ENCODE data around the gene PLA2G4F. TPM values are rescaled to one million over a fixed set of nuclear protein-coding genes. Genes with fewer than 3 reads are reported as not detected.

The PLA2G4F gene
- total RNA-seq, 2 experiments from 2014 or later: not detected

DNA sequence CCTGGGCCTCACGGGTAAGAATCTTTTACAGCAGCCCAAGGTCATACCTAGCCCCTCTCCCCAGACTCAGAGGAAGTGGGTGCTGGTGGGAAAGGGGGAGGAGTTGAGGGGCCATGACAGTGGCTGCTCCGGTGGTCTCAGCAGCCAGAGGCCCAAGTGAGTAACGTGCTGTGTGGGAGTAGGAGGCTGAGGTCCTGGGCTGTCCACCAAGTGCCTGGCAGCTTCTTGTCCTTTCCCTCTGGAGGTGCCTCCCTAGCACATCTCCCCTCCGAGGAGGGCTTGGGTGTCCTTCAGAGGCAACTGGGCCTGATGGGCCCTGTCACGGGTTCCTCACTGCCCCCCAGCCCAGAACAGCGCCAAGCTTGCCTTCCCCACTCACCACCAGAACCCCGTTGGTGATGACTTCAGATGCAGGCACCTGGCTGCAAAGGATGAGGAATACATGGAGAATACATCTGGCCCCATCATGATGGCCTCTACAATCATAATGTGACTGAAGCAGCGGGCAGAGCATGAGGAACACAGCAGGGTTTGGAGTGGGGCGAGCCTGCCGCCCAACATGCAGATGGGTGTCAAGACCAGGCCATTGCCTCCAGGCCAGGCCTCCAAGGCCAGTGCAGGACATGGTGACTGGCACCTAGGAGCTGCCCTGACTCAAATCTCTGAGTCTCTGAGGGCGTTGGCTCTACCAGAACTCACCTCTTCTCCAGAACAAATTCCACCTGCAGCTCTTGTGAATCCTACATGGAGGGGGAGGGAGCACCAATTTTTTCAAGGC is 3.3 kb downstream of the PLA2G4F start:
- Mint-ChIP-seq H3K36me3 (ENCODE audit: low read depth) (no peaks in the 10 kb centered on the region), H3K4me3 (no peak overlapping the region), H3K27me3 (no peaks in the 10 kb centered on the region), H3K4me1 (ENCODE audit: low read depth) (no peaks in the 10 kb centered on the region), H3K27ac (no peak overlapping the region), H3K9me3 (no peaks in the 10 kb centered on the region)
- H3K27ac ChIP-seq (ENCODE audit: low read depth in 1 of 2, low read length in 2 of 2): no peak overlapping the region
- H3K4me3 ChIP-seq (ENCODE audit: low read length): no peak overlapping the region
- intact Hi-C loops (cut with DNase I, micrococcal nuclease): loop anchor here in 1 of 2 experiments (5.0 kb wide), 1 partner anchor 626 kb away; no protein-coding TSS in a partner anchor
- ATAC-seq (ENCODE audit: poor library complexity) (no peak), DNase-seq (no peak)
- H3K4me1 ChIP-seq (ENCODE audit: insufficient read depth, low read length): no peaks in the 10 kb centered on the region
- H3K27me3 ChIP-seq (ENCODE audit: control insufficient read depth in 1 of 2, insufficient read depth in 2 of 2, low read length in 2 of 2): no peaks in the 10 kb centered on the region
- H3K9me3 ChIP-seq (ENCODE audit: control insufficient read depth in 1 of 2, insufficient read depth in 1 of 2, low read length in 2 of 2): no peaks in the 10 kb centered on the region
- POLR2A ChIA-PET: no interaction called here
- CTCF ChIA-PET: no interaction called here
- no peaks in the 10 kb centered on the region for H3K36me3 ChIP-seq (ENCODE audit: insufficient read depth, low read length)
- TF ChIP-seq, protein P1, sequence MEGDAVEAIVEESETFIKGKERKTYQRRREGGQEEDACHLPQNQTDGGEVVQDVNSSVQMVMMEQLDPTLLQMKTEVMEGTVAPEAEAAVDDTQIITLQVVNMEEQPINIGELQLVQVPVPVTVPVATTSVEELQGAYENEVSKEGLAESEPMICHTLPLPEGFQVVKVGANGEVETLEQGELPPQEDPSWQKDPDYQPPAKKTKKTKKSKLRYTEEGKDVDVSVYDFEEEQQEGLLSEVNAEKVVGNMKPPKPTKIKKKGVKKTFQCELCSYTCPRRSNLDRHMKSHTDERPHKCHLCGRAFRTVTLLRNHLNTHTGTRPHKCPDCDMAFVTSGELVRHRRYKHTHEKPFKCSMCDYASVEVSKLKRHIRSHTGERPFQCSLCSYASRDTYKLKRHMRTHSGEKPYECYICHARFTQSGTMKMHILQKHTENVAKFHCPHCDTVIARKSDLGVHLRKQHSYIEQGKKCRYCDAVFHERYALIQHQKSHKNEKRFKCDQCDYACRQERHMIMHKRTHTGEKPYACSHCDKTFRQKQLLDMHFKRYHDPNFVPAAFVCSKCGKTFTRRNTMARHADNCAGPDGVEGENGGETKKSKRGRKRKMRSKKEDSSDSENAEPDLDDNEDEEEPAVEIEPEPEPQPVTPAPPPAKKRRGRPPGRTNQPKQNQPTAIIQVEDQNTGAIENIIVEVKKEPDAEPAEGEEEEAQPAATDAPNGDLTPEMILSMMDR (IDR thresholded peaks at IDR 0.05): no peak

DNA sequence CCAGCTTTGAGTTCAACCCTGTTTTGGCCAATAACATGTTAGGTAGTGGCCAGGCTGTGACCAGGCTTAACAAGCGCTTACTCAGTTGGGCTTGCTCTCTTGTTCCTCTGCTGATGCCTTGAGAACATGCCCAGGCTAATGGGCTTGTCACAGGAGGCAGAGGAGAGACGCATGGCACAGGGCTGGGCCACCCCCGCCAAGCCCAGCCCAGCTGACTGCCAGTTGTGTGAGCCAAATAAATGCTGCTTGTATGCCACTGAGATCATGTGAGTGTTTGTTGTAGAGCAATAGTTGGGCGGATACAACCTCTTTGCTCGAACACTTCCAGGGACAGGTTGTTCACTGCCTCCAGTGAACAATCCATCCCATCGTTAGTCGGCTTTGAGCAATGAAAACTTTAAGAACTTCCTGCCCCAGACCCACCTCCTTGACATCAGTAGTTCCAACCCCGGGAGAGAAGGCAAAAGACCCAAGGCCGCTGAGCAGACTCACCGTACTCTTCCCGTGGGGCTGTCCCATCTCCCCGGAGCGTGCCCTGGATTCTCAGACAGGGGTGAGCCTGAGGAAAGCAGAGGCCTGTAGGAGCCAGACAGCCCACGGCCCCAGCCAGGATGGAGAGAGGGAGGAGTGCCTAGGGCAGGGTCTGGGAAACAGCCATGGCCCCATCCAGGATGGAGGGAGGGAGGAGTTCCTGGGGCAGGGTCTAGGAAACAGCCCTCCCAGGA is 4.1 kb downstream of the PLA2G4F start:
- intact Hi-C loops (cut with DNase I, micrococcal nuclease): loop anchor here in 1 of 2 experiments (5.0 kb wide), 1 partner anchor 625 kb away; no protein-coding TSS in a partner anchor
- ATAC-seq (ENCODE audit: poor library complexity): no peak
- no peak overlapping the region for H3K27ac ChIP-seq (ENCODE audit: low read depth in 1 of 2, low read length in 2 of 2)

DNA sequence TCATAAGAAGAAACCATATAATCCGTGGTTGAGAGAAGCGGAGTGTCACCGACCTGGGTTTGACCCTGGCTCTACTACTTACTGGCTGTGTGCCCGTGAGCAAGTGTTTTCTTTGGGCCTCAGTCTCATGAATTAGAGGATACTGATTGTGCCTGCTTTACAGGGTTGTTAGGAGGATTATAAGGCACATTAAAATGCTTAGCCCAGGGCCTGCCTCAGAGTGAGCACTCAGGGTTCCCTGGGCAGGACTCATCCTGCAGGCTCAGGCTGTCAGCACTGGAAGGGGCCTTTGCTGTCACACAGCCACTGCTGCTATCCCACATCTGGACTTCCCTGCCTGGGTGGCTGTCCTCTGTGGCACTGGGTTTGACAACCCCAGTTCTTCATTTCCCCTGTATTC is 4.7 kb downstream of the PLA2G4F start:
- no peaks in the 10 kb centered on the region for H3K36me3 Mint-ChIP-seq (ENCODE audit: low read depth)
- no peaks in the 10 kb centered on the region for H3K27me3 ChIP-seq (ENCODE audit: control insufficient read depth in 1 of 2, insufficient read depth in 2 of 2, low read length in 2 of 2)
- no peaks in the 10 kb centered on the region for H3K4me1 Mint-ChIP-seq (ENCODE audit: low read depth)
- ATAC-seq (ENCODE audit: poor library complexity) (no peak), DNase-seq (no peak)
- H3K9me3 Mint-ChIP-seq: no peaks in the 10 kb centered on the region
- no peaks in the 10 kb centered on the region for H3K9me3 ChIP-seq (ENCODE audit: control insufficient read depth in 1 of 2, insufficient read depth in 1 of 2, low read length in 2 of 2)
- H3K27ac Mint-ChIP-seq: no peak overlapping the region
- H3K36me3 ChIP-seq (ENCODE audit: insufficient read depth, low read length): no peaks in the 10 kb centered on the region
- ChIA-PET POLR2A (no interaction called here), CTCF (no interaction called here)
- H3K27ac ChIP-seq (ENCODE audit: low read depth in 1 of 2, low read length in 2 of 2): no peak overlapping the region
- H3K4me1 ChIP-seq (ENCODE audit: insufficient read depth, low read length): no peaks in the 10 kb centered on the region
- TF ChIP-seq, protein P1 (IDR thresholded peaks at IDR 0.05): no peak
- no peaks in the 10 kb centered on the region for H3K27me3 Mint-ChIP-seq
- H3K4me3 ChIP-seq (ENCODE audit: low read length): no peak overlapping the region
- no peak overlapping the region for H3K4me3 Mint-ChIP-seq
- intact Hi-C loops (cut with DNase I, micrococcal nuclease): loop anchor here in 1 of 2 experiments (5.0 kb wide), 1 partner anchor 624 kb away; no protein-coding TSS in a partner anchor

More for the DNA sequence above, 4.1 kb downstream of the PLA2G4F start:
- H3K36me3 Mint-ChIP-seq (ENCODE audit: low read depth): no peaks in the 10 kb centered on the region
- H3K36me3 ChIP-seq (ENCODE audit: insufficient read depth, low read length): no peaks in the 10 kb centered on the region
- no peaks in the 10 kb centered on the region for H3K27me3 ChIP-seq (ENCODE audit: control insufficient read depth in 1 of 2, insufficient read depth in 2 of 2, low read length in 2 of 2)
- H3K27ac Mint-ChIP-seq: no peak overlapping the region
- no peaks in the 10 kb centered on the region for H3K4me1 Mint-ChIP-seq (ENCODE audit: low read depth)
- TF ChIP-seq, protein P1 (IDR thresholded peaks at IDR 0.05): no peak
- no peaks in the 10 kb centered on the region for H3K27me3 Mint-ChIP-seq
- ChIA-PET POLR2A (no interaction called here), CTCF (no interaction called here)
- no peaks in the 10 kb centered on the region for H3K9me3 ChIP-seq (ENCODE audit: control insufficient read depth in 1 of 2, insufficient read depth in 1 of 2, low read length in 2 of 2)
- no peaks in the 10 kb centered on the region for H3K9me3 Mint-ChIP-seq
- H3K4me3 Mint-ChIP-seq: no peak overlapping the region
- DNase-seq: no peak
- H3K4me1 ChIP-seq (ENCODE audit: insufficient read depth, low read length): no peaks in the 10 kb centered on the region
- H3K4me3 ChIP-seq (ENCODE audit: low read length): no peak overlapping the region

All from CD4-positive, alpha-beta T cell (primary cell).